H9 (cell line): ENCODE data around the gene PHF24. TPM values are rescaled to one million over a fixed set of nuclear protein-coding genes. Genes with fewer than 3 reads are reported as not detected.

Source experiments
- DNase-seq: peaks from one replicate; pipeline ENCODE4 v3.0.0-alpha.2; 2017
- H2AFZ ChIP-seq: one replicate; pipeline ENCODE4 v1.6.1; 2013; ENCODE audit warnings: mild to moderate bottlenecking, low read length, control low read depth, moderate library complexity
- H2AK5ac ChIP-seq: 2 replicates; pipeline ENCODE4 v1.6.1; 2013; ENCODE audit warnings: low read length, control low read depth, mixed read lengths; ENCODE audit not compliant: insufficient read length
- H2BK120ac ChIP-seq: one replicate; pipeline ENCODE4 v1.6.1; 2013; ENCODE audit warnings: low read depth, mild to moderate bottlenecking, low read length, control low read depth, inconsistent platforms; ENCODE audit not compliant: poor library complexity, severe bottlenecking
- H2BK12ac ChIP-seq: 2 replicates; pipeline ENCODE4 v1.6.1; 2013; ENCODE audit warnings: low read length, control low read depth, mixed read lengths, low read depth; ENCODE audit not compliant: insufficient read length
- H2BK15ac ChIP-seq: 2 replicates; pipeline ENCODE4 v1.6.1; 2013; ENCODE audit warnings: low read depth, low read length, control low read depth
- H2BK20ac ChIP-seq: one replicate; pipeline ENCODE4 v1.6.1; 2013; ENCODE audit warnings: low read depth, mild to moderate bottlenecking, low read length, control low read depth, inconsistent platforms; ENCODE audit not compliant: poor library complexity, severe bottlenecking
- H2BK5ac ChIP-seq: 2 replicates; pipeline ENCODE4 v1.6.1; 2013; ENCODE audit warnings: low read length, control low read depth, mixed read lengths; ENCODE audit not compliant: insufficient read length
- H3K14ac ChIP-seq: 2 replicates; pipeline ENCODE4 v1.6.1; 2013; ENCODE audit warnings: low read length, control low read depth; ENCODE audit not compliant: insufficient read depth
- H3K18ac ChIP-seq: 2 replicates; pipeline ENCODE4 v1.6.1; 2013; ENCODE audit warnings: low read depth, mild to moderate bottlenecking, mixed read lengths, low read length, control low read depth; ENCODE audit not compliant: insufficient read length
- H3K23ac ChIP-seq: 2 replicates; pipeline ENCODE4 v1.6.1; 2013; ENCODE audit warnings: low read length, control low read depth, mixed read lengths, low read depth; ENCODE audit not compliant: insufficient read length
- H3K23me2 ChIP-seq: 2 replicates; pipeline ENCODE4 v1.6.1; 2013; ENCODE audit warnings: low read depth, mild to moderate bottlenecking, mixed read lengths, low read length, control low read depth; ENCODE audit not compliant: insufficient read length, poor library complexity, severe bottlenecking
- H3K27ac ChIP-seq: 2 replicates; pipeline ENCODE4 v1.5.1; 2013; ENCODE audit warnings: low read length, control low read depth, mixed read lengths, low read depth; ENCODE audit not compliant: insufficient read length
- H3K27me3 ChIP-seq: 2 replicates; pipeline ENCODE4 v1.6.1; 2013; ENCODE audit warnings: low read length, control low read depth, inconsistent platforms; ENCODE audit not compliant: insufficient read depth
- H3K4ac ChIP-seq: 2 replicates; pipeline ENCODE4 v1.6.1; 2013; ENCODE audit warnings: low read depth, mild to moderate bottlenecking, control low read depth, inconsistent platforms, low read length, moderate library complexity
- H3K4me1 ChIP-seq: 2 replicates; pipeline ENCODE4 v1.6.1; 2013; ENCODE audit warnings: low read length, control low read depth, inconsistent platforms; ENCODE audit not compliant: insufficient read depth
- H3K4me2 ChIP-seq: 2 replicates; pipeline ENCODE4 v1.6.1; 2013; ENCODE audit warnings: low read length, control low read depth, mixed read lengths; ENCODE audit not compliant: insufficient read length, insufficient read depth
- H3K56ac ChIP-seq: 2 replicates; pipeline ENCODE4 v1.6.1; 2013; ENCODE audit warnings: low read depth, mild to moderate bottlenecking, mixed read lengths, low read length, control low read depth; ENCODE audit not compliant: insufficient read length
- H3K79me1 ChIP-seq: 2 replicates; pipeline ENCODE4 v1.6.1; 2013; ENCODE audit warnings: low read depth, mild to moderate bottlenecking, moderate library complexity, low read length, control low read depth, inconsistent platforms; ENCODE audit not compliant: insufficient read depth, poor library complexity, severe bottlenecking
- H3K79me2 ChIP-seq: 2 replicates; pipeline ENCODE4 v1.6.1; 2013; ENCODE audit warnings: low read length, control low read depth, inconsistent platforms; ENCODE audit not compliant: insufficient read depth
- H3K9ac ChIP-seq: 2 replicates; pipeline ENCODE4 v1.6.1; 2013; ENCODE audit warnings: low read length, control low read depth, mixed read lengths; ENCODE audit not compliant: insufficient read length; ENCODE audit errors: extremely low read depth
- H3K9me3 ChIP-seq: one replicate; pipeline ENCODE4 v1.6.1; 2013; ENCODE audit warnings: low read depth, low read length, inconsistent platforms; ENCODE audit not compliant: control insufficient read depth
- H3T11ph ChIP-seq: one replicate; pipeline ENCODE4 v1.6.1; 2013; ENCODE audit warnings: mild to moderate bottlenecking, low read length, control low read depth, inconsistent platforms
- H4K20me1 ChIP-seq: one replicate; pipeline ENCODE4 v1.6.1; 2013; ENCODE audit not compliant: control insufficient read depth, insufficient read length, insufficient read depth
- H4K5ac ChIP-seq: 2 replicates; pipeline ENCODE4 v1.6.1; 2013; ENCODE audit warnings: low read depth, mild to moderate bottlenecking, mixed read lengths, low read length, control low read depth; ENCODE audit not compliant: insufficient read length
- H4K8ac ChIP-seq: replicated peaks from 2 replicates; pipeline ENCODE4 v1.6.1; 2013; ENCODE audit warnings: low read length, control low read depth, mixed read lengths, low read depth; ENCODE audit not compliant: insufficient read length
- H4K91ac ChIP-seq: 2 replicates; pipeline ENCODE4 v1.6.1; 2013; ENCODE audit warnings: low read depth, mild to moderate bottlenecking, moderate library complexity, mixed read lengths, low read length, control low read depth; ENCODE audit not compliant: insufficient read length
- H3K27ac Mint-ChIP-seq, 3 experiments: 2 replicates in 2 of 3; 3 replicates in 1 of 3; pipeline ENCODE4 v1.8.0; 2020 to 2021; ENCODE audit warnings: mixed read lengths in 3 of 3, mild to moderate bottlenecking in 1 of 3, moderate library complexity in 1 of 3
- H3K27me3 Mint-ChIP-seq: 2 replicates; pipeline ENCODE4 v1.8.0; 2021; ENCODE audit warnings: low read depth, mild to moderate bottlenecking, moderate library complexity, mixed read lengths
- H3K36me3 Mint-ChIP-seq, 3 experiments: 2 replicates in 2 of 3; 3 replicates in 1 of 3; pipeline ENCODE4 v1.8.0; 2020 to 2021; ENCODE audit warnings: low read depth in 3 of 3, mixed read lengths in 3 of 3; ENCODE audit not compliant: insufficient read depth in 1 of 3
- H3K4me1 Mint-ChIP-seq, 2 experiments: 2 replicates each; pipeline ENCODE4 v1.8.0; 2020; ENCODE audit warnings: mixed read lengths in 2 of 2
- H3K4me3 Mint-ChIP-seq, 2 experiments: 2 replicates in 1 of 2; 3 replicates in 1 of 2; pipeline ENCODE4 v1.8.0; 2020 to 2021; ENCODE audit warnings: mild to moderate bottlenecking in 2 of 2, mixed read lengths in 2 of 2, moderate library complexity in 1 of 2
- H3K9me3 Mint-ChIP-seq, 2 experiments: 2 replicates in 1 of 2; 3 replicates in 1 of 2; pipeline ENCODE4 v1.8.0; 2020; ENCODE audit warnings: mild to moderate bottlenecking in 2 of 2, mixed read lengths in 2 of 2, moderate library complexity in 1 of 2
- CTCF ChIP-seq: fragments of 200-600 bp; sonication (generic); conservative IDR thresholded peaks from 3 replicates; pipeline ENCODE4 v1.8.0; 2021; ENCODE audit warnings: antibody characterized with exemption, mild to moderate bottlenecking
- WGBS: extraction: QIAGEN DNeasy Blood & Tissue Kit; methylation state at CpG from one replicate; pipeline ENCODE4 v1.1.7; 2013; ENCODE audit warnings: missing lambda C conversion rate, low lambda C conversion rate, mixed read lengths; ENCODE audit not compliant: insufficient read length; ENCODE audit errors: extremely low coverage; 5-methylcytosine and 5-hydroxymethylcytosine counted together
- total RNA-seq: library from RNA; stranded (reverse); gene quantifications from 2 replicates; pipeline ENCODE4 v1.2.1, GENCODE V29; 2021

PHF24 gene
- total RNA-seq, 1 experiment from 2014 or later: 0.24 TPM

GRCh38 chr9:34982361-34982760 lies 24.3 kb downstream of the PHF24 start:
- Mint-ChIP-seq H3K36me3 (no peaks in the 10 kb centered on the region), H3K9me3 (no peaks in the 10 kb centered on the region; a peak in 2 of 5 replicates), H3K27ac (no peak overlapping the region), H3K4me3 (no peak overlapping the region), H3K4me1 (peaks cover 12 to 16% of the 10 kb centered on the region in 2 experiments), H3K27me3 (peaks cover 7% of the 10 kb centered on the region)
- Histone ChIP-seq H3K27me3 (no peaks in the 10 kb centered on the region), H4K20me1 (no peaks in the 10 kb centered on the region), H4K5ac (no peak overlapping the region), H3K4ac (no peak overlapping the region), H3K79me1 (no peaks in the 10 kb centered on the region), H3K27ac (no peak overlapping the region), H4K91ac (no peak overlapping the region), H3K18ac (no peak overlapping the region), H3K56ac (no peak overlapping the region), H3T11ph (no peak overlapping the region), H3K23ac (no peak overlapping the region), H3K9me3 (no peaks in the 10 kb centered on the region), H3K4me1 (0 out of 2 replicates have a peak, but pooled peaks cover 2% of the 10 kb centered on the region), H2BK20ac (no peak overlapping the region), H3K4me2 (no peak overlapping the region), H2AFZ (no peak overlapping the region), H2BK120ac (no peak overlapping the region), H3K23me2 (no peaks in the 10 kb centered on the region), H3K79me2 (no peaks in the 10 kb centered on the region), H2BK5ac (no peak overlapping the region), H3K14ac (no peak overlapping the region), H2AK5ac (no peak overlapping the region), H4K8ac (no peak overlapping the region), H3K9ac (no peak overlapping the region), H2BK15ac (no peak overlapping the region), H2BK12ac (no peak overlapping the region)
- no CpG with 5 or more reads among the region's 7 CpGs for WGBS
- no peak for TF ChIP-seq CTCF
- no peak for DNase-seq
